GM12874 (cell line): ENCODE measurements around the gene TBCD.

Source experiments
- TF ChIP-seq, protein P1 (sequence below): IDR thresholded peaks from 2 replicates; pipeline ENCODE4 v1.5.1; 2011; ENCODE audit warnings: low read depth, mild to moderate bottlenecking, control low read depth, low read length, moderate library complexity; ENCODE audit not compliant: insufficient read depth

Gene TBCD

GRCh38 chr17:82808006-82808405 lies 56.1 kb downstream of the TBCD start:
- TF ChIP-seq, protein P1, sequence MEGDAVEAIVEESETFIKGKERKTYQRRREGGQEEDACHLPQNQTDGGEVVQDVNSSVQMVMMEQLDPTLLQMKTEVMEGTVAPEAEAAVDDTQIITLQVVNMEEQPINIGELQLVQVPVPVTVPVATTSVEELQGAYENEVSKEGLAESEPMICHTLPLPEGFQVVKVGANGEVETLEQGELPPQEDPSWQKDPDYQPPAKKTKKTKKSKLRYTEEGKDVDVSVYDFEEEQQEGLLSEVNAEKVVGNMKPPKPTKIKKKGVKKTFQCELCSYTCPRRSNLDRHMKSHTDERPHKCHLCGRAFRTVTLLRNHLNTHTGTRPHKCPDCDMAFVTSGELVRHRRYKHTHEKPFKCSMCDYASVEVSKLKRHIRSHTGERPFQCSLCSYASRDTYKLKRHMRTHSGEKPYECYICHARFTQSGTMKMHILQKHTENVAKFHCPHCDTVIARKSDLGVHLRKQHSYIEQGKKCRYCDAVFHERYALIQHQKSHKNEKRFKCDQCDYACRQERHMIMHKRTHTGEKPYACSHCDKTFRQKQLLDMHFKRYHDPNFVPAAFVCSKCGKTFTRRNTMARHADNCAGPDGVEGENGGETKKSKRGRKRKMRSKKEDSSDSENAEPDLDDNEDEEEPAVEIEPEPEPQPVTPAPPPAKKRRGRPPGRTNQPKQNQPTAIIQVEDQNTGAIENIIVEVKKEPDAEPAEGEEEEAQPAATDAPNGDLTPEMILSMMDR, result no peak

GRCh38 chr17:82808921-82809905 lies 57.3 kb downstream of the TBCD start:
- TF ChIP-seq, protein P1, result no peak

GRCh38 chr17:82810644-82811430 lies 59.0 kb downstream of the TBCD start:
- TF ChIP-seq, protein P1, result no peak

- TF ChIP-seq, protein P1, result no peak
These were observed 60.2 kb downstream of the TBCD start for GRCh38 chr17:82812058-82812457.

DNA sequence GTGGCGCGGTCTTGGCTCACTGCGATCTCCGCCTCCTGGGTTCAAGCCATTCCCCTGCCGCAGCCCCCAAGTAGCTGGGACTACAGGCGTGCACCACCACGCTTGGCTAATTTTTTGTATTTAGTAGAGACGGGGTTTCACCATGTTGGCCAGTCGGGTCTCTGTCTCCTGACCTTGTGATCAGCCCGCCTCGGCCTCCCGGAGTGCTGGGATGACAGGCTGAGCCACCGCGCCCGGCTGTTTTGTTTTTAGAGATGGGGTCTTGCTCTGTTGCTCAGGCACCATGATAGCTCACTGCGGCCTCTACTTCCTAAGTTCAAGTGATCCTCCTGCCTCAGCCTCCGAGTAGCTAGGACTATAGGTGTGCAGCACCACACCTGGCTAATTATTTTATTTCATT lies 60.7 kb downstream of the TBCD start:
- TF ChIP-seq, protein P1, result no peak

GRCh38 chr17:82813299-82814051 lies 61.6 kb downstream of the TBCD start:
- TF ChIP-seq, protein P1, result no peak
